Naive thymus-derived CD4-positive, alpha-beta T cell (primary cell): ENCODE results near the gene CLK1. TPM values are rescaled to one million over a fixed set of nuclear protein-coding genes. Genes with fewer than 3 reads are reported as not detected.

ENCODE experiments used
- ATAC-seq: fragments of 150-1000 bp; cut with Tn5 transposase; 2 replicates; pipeline ENCODE4 v1.10.0; 2021; ENCODE audit warnings: mild to moderate bottlenecking, moderate library complexity
- CTCF ChIA-PET: fragments of 350-600 bp; sonication (Branson Sonifier 250); formaldehyde crosslinking; loops from one replicate; lab custom pipeline; 2021; ENCODE audit warnings: antibody characterized with exemption; lab: Charles Lee
- POLR2A ChIA-PET: fragments of 350-600 bp; sonication (Branson Sonifier 250); formaldehyde crosslinking; loops from one replicate; lab custom pipeline; 2021; ENCODE audit warnings: antibody characterized with exemption, inconsistent platforms; lab: Charles Lee
- DNase-seq, 9 donors: peaks; one replicate each; pipeline versions ENCODE4 v3.0.0 to v3.0.0-alpha.2; 2020 to 2022; ENCODE audit warnings: mixed read lengths in 1 of 9
- H3K27ac ChIP-seq: one replicate; pipeline ENCODE4 v1.7.0; 2013; ENCODE audit warnings: mild to moderate bottlenecking, low read depth, low read length, moderate library complexity
- H3K27me3 ChIP-seq, 2 donors: one replicate each; pipeline ENCODE4 v1.7.0; 2013; ENCODE audit warnings: low read length in 2 of 2, mild to moderate bottlenecking in 2 of 2, moderate library complexity in 2 of 2; ENCODE audit not compliant: control insufficient read depth in 2 of 2, insufficient read depth in 2 of 2
- H3K36me3 ChIP-seq, 3 experiments: 1 replicate in 2 of 3; 2 replicates in 1 of 3; pipeline ENCODE4 v1.7.0; 2013; ENCODE audit warnings: low read length in 3 of 3, mild to moderate bottlenecking in 3 of 3, moderate library complexity in 1 of 3; ENCODE audit not compliant: insufficient read depth in 3 of 3, control insufficient read depth in 2 of 3
- H3K4me1 ChIP-seq, 2 donors: one replicate each; pipeline ENCODE4 v1.7.0; 2013; ENCODE audit warnings: low read length in 2 of 2, mild to moderate bottlenecking in 2 of 2, moderate library complexity in 1 of 2; ENCODE audit not compliant: control insufficient read depth in 2 of 2, insufficient read depth in 2 of 2
- H3K4me3 ChIP-seq: 2 replicates; pipeline ENCODE4 v1.7.0; 2013; ENCODE audit warnings: mild to moderate bottlenecking, low read length
- H3K9me3 ChIP-seq, 3 experiments: 1 replicate in 2 of 3; 2 replicates in 1 of 3; pipeline ENCODE4 v1.7.0; 2013; ENCODE audit warnings: low read length in 3 of 3; ENCODE audit not compliant: control insufficient read depth in 2 of 3
- H3K27ac Mint-ChIP-seq, 9 donors: one replicate each; pipeline ENCODE4 v1.8.0; 2020 to 2022; ENCODE audit warnings: mixed read lengths in 9 of 9, mild to moderate bottlenecking in 8 of 9, moderate library complexity in 5 of 9, inconsistent platforms in 2 of 9
- H3K27me3 Mint-ChIP-seq, 5 donors: one replicate each; pipeline ENCODE4 v1.8.0; 2021 to 2022; ENCODE audit warnings: mixed read lengths in 5 of 5, mild to moderate bottlenecking in 1 of 5
- H3K36me3 Mint-ChIP-seq, 5 donors: one replicate each; pipeline ENCODE4 v1.8.0; 2020 to 2022; ENCODE audit warnings: mixed read lengths in 5 of 5, mild to moderate bottlenecking in 3 of 5, inconsistent platforms in 1 of 5
- H3K4me1 Mint-ChIP-seq, 7 donors: one replicate each; pipeline ENCODE4 v1.8.0; 2020 to 2022; ENCODE audit warnings: mixed read lengths in 7 of 7, mild to moderate bottlenecking in 3 of 7, inconsistent platforms in 1 of 7
- H3K4me3 Mint-ChIP-seq, 10 donors: one replicate each; pipeline ENCODE4 v1.8.0; 2020 to 2022; ENCODE audit warnings: mild to moderate bottlenecking in 10 of 10, mixed read lengths in 10 of 10, moderate library complexity in 6 of 10, inconsistent platforms in 2 of 10
- H3K9me3 Mint-ChIP-seq, 11 donors: one replicate each; pipeline ENCODE4 v1.8.0; 2020 to 2022; ENCODE audit warnings: mixed read lengths in 11 of 11, mild to moderate bottlenecking in 4 of 11, inconsistent platforms in 1 of 11, moderate library complexity in 1 of 11
- intact Hi-C, 2 donors: fragments of 100-400 bp; cut with micrococcal nuclease; formaldehyde crosslinking; loops; one replicate each; pipeline ENCODE4 v1.15.1; 2023
- polyA plus RNA-seq, 2 donors: library from polyadenylated mRNA; unstranded; fragments of 300-500 nt; fragmentation: Illumina TruSeq; gene quantifications; one replicate each; pipeline ENCODE4 v1.2.3, GENCODE V29; 2021
- total RNA-seq, 6 experiments: library from RNA in 5 of 6; stranded (reverse) in 5 of 6; gene quantifications; 1 replicate in 5 of 6; 2 replicates in 1 of 6; pipeline ENCODE4 v1.2.3 and lab custom pipeline; 2021 to 2026

The CLK1 gene
- total and polyA plus RNA-seq, 7 experiments from 2014 or later = 24.8 to 974 (median 471) TPM

GRCh38 chr2:200847939-200848338 lies 16.5 kb downstream of the CLK1 start:
- intact Hi-C loops = no loop called here
- Histone ChIP-seq H3K27me3 (no peaks in the 10 kb centered on the region), H3K4me1 (no peaks in the 10 kb centered on the region), H3K27ac (no peak overlapping the region), H3K9me3 (no peaks in the 10 kb centered on the region), H3K36me3 (peaks cover 11 to 26% (median 19%) of the 10 kb centered on the region in 3 experiments), H3K4me3 (no peak overlapping the region)
- no peak for ATAC-seq
- peaks cover 3 to 17% (median 6%) of the 10 kb centered on the region in 7 donors for H3K4me1 Mint-ChIP-seq
- H3K27me3 Mint-ChIP-seq = no peaks in the 10 kb centered on the region
- CTCF ChIA-PET = interaction anchor here (0.6 kb wide), 2 partner anchors 60 to 1864 kb away, joined by 3 to 5 read pairs; no protein-coding TSS in a partner anchor
- H3K4me3 Mint-ChIP-seq = no peak overlapping the region
- H3K27ac Mint-ChIP-seq = peak overlapping the region in 2 of 9 donors; percentile 32 to 36
- DNase-seq = no peak
- H3K36me3 Mint-ChIP-seq = peaks cover 8 to 25% (median 24%) of the 10 kb centered on the region in 5 donors
- POLR2A ChIA-PET = interaction anchor here (0.7 to 3.6 kb wide), 5 partner anchors 9 to 42 kb away, joined by 3 to 25 read pairs (median 5); partner anchors contain the start of gene CLK1
- H3K9me3 Mint-ChIP-seq = peaks cover 0 to 2% (median 0%) of the 10 kb centered on the region in 11 donors

GRCh38 chr2:200847269-200847668 lies 17.2 kb downstream of the CLK1 start:
- POLR2A ChIA-PET = interaction anchor here (0.6 to 3.6 kb wide), 3 partner anchors 12 to 39 kb away, joined by 3 to 25 read pairs (median 17); partner anchors contain the start of gene CLK1
- Histone ChIP-seq H3K4me3 (no peak overlapping the region), H3K36me3 (peaks cover 4 to 20% (median 13%) of the 10 kb centered on the region in 3 experiments), H3K27me3 (no peaks in the 10 kb centered on the region), H3K9me3 (no peaks in the 10 kb centered on the region), H3K27ac (no peak overlapping the region), H3K4me1 (no peaks in the 10 kb centered on the region)
- peak overlapping the region in 2 of 9 donors; percentile 18 to 68 for H3K27ac Mint-ChIP-seq
- H3K27me3 Mint-ChIP-seq = no peaks in the 10 kb centered on the region
- ATAC-seq (no peak), DNase-seq (no peak)
- peaks cover 8 to 18% (median 17%) of the 10 kb centered on the region in 5 donors for H3K36me3 Mint-ChIP-seq
- CTCF ChIA-PET = interaction anchor here (0.6 kb wide), 1 partner anchor 1865 kb away, joined by 3 read pairs; no protein-coding TSS in a partner anchor
- no peak overlapping the region for H3K4me3 Mint-ChIP-seq
- H3K9me3 Mint-ChIP-seq = no peaks in the 10 kb centered on the region
- H3K4me1 Mint-ChIP-seq = peaks cover under 1 to 12% (median 8%) of the 10 kb centered on the region in 7 donors
- intact Hi-C loops = no loop called here

- ChIA-PET POLR2A (interaction anchor here (0.7 to 1.3 kb wide), 2 partner anchors 12 to 18 kb away, joined by 3 to 4 read pairs; no protein-coding TSS in a partner anchor), CTCF (no interaction called here)
- Mint-ChIP-seq H3K4me1 (peaks cover 0 to 12% (median 0%) of the 10 kb centered on the region in 7 donors), H3K4me3 (no peak overlapping the region), H3K36me3 (peaks cover 0 to 6% (median 6%) of the 10 kb centered on the region in 5 donors), H3K27me3 (no peaks in the 10 kb centered on the region), H3K9me3 (no peaks in the 10 kb centered on the region), H3K27ac (no peak overlapping the region)
- ATAC-seq = no peak
- Histone ChIP-seq H3K36me3 (peaks cover 0 to 5% (median 0%) of the 10 kb centered on the region in 3 experiments), H3K4me1 (no peaks in the 10 kb centered on the region), H3K9me3 (no peaks in the 10 kb centered on the region), H3K4me3 (no peak overlapping the region), H3K27ac (no peak overlapping the region), H3K27me3 (no peaks in the 10 kb centered on the region)
- intact Hi-C loops = no loop called here
- DNase-seq = no peak
Measured at GRCh38 chr2:200845669-200846325, 18.7 kb downstream of the CLK1 start.

GRCh38 chr2:200845194-200845593 lies 19.3 kb downstream of the CLK1 start:
- H3K4me3 Mint-ChIP-seq = no peak overlapping the region
- H3K27me3 ChIP-seq = no peaks in the 10 kb centered on the region
- no peak for ATAC-seq

GRCh38 chr2:200843993-200844948 lies 20.2 kb downstream of the CLK1 start:
- Mint-ChIP-seq H3K27me3 (no peaks in the 10 kb centered on the region), H3K36me3 (peaks cover 0 to 1% (median 0%) of the 10 kb centered on the region in 5 donors), H3K27ac (no peak overlapping the region), H3K4me3 (no peak overlapping the region), H3K9me3 (no peaks in the 10 kb centered on the region), H3K4me1 (peaks cover 0 to 12% (median 0%) of the 10 kb centered on the region in 7 donors)
- ChIA-PET POLR2A (no interaction called here), CTCF (interaction anchor here (0.9 to 1.1 kb wide), 2 partner anchors 16 to 125 kb away, joined by 3 to 4 read pairs; no protein-coding TSS in a partner anchor)
- Histone ChIP-seq H3K4me3 (no peak overlapping the region), H3K36me3 (no peaks in the 10 kb centered on the region), H3K4me1 (no peaks in the 10 kb centered on the region), H3K9me3 (no peaks in the 10 kb centered on the region), H3K27ac (no peak overlapping the region), H3K27me3 (no peaks in the 10 kb centered on the region)
- intact Hi-C loops = no loop called here
- no peak for DNase-seq
- no peak for ATAC-seq

More at GRCh38 chr2:200845194-200845593, 19.3 kb downstream of the CLK1 start:
- no peak for DNase-seq
- ChIA-PET POLR2A (interaction anchor here (0.7 to 1.3 kb wide), 2 partner anchors 13 to 18 kb away, joined by 3 to 4 read pairs; no protein-coding TSS in a partner anchor), CTCF (interaction anchor here (0.9 kb wide), 1 partner anchor 126 kb away, joined by 3 read pairs; no protein-coding TSS in a partner anchor)
- peaks cover 0 to 2% (median 0%) of the 10 kb centered on the region in 5 donors for H3K36me3 Mint-ChIP-seq
- Histone ChIP-seq H3K4me3 (no peak overlapping the region), H3K4me1 (no peaks in the 10 kb centered on the region), H3K36me3 (no peaks in the 10 kb centered on the region), H3K9me3 (no peaks in the 10 kb centered on the region), H3K27ac (no peak overlapping the region)
- intact Hi-C loops = no loop called here
- no peak overlapping the region for H3K27ac Mint-ChIP-seq
- no peaks in the 10 kb centered on the region for H3K9me3 Mint-ChIP-seq
- H3K4me1 Mint-ChIP-seq = peaks cover 0 to 12% (median 0%) of the 10 kb centered on the region in 7 donors
- no peaks in the 10 kb centered on the region for H3K27me3 Mint-ChIP-seq

GRCh38 chr2:200839513-200839912 lies 24.9 kb downstream of the CLK1 start:
- no peaks in the 10 kb centered on the region for H3K4me1 ChIP-seq
- no peak overlapping the region for H3K27ac ChIP-seq
- H3K9me3 ChIP-seq = no peaks in the 10 kb centered on the region
- no peak for DNase-seq
- peak overlapping the region in 1 of 9 donors; percentile 46 for H3K27ac Mint-ChIP-seq
- peaks cover 0 to 6% (median 0%) of the 10 kb centered on the region in 7 donors for H3K4me1 Mint-ChIP-seq
- ChIA-PET CTCF (interaction anchor here (0.6 kb wide), 1 partner anchor 229 kb away, joined by 3 read pairs; no protein-coding TSS in a partner anchor), POLR2A (interaction anchor here (0.9 kb wide), 1 partner anchor 25 kb away, joined by 3 read pairs; the partner anchor contains the start of gene CLK1)
- H3K27me3 Mint-ChIP-seq = no peaks in the 10 kb centered on the region
- peaks cover 0 to 10% (median 4%) of the 10 kb centered on the region in 5 donors for H3K36me3 Mint-ChIP-seq
- no peaks in the 10 kb centered on the region for H3K27me3 ChIP-seq
- H3K4me3 ChIP-seq = no peak overlapping the region
- intact Hi-C loops = no loop called here
- H3K9me3 Mint-ChIP-seq = peaks cover 0 to 31% (median 9%) of the 10 kb centered on the region in 11 donors
- H3K4me3 Mint-ChIP-seq = no peak overlapping the region
- ATAC-seq = no peak
- no peaks in the 10 kb centered on the region for H3K36me3 ChIP-seq
